EL (cell line): ENCODE measurements around the gene C2CD4D.
A peak's percentile ranks its signal among the peaks of the same experiment; 100 is the strongest.
"Not testable (repeated sequence)": the region's sequence is repeated elsewhere in the genome, so short reads cannot be mapped to it uniquely, and the experiment has no call there.

Experiments used
- DNase-seq: peaks from one replicate; pipeline ENCODE4 v3.0.0-alpha.2; 2016

C2CD4D gene

GRCh38 chr1:151839457-151840403 lies at the start of gene C2CD4D:
Gene C2CD4D (minus strand): TSS chr1:151839820. CDS start chr1:151838989, 831 bp downstream.
- no peak for DNase-seq

GRCh38 chr1:151888972-151889570 lies 49.5 kb upstream of the C2CD4D start:
- no peak for DNase-seq

GRCh38 chr1:151887028-151887427 lies 47.4 kb upstream of the C2CD4D start:
- DNase-seq = peak; percentile 43

- no peak for DNase-seq
Observed at GRCh38 chr1:151885479-151885878, 45.9 kb upstream of the C2CD4D start.

- DNase-seq = not testable (repeated sequence)
Observed at GRCh38 chr1:151884879-151885278, 45.3 kb upstream of the C2CD4D start.

- not testable (repeated sequence) for DNase-seq
Observed at GRCh38 chr1:151884445-151884844, 44.8 kb upstream of the C2CD4D start.

GRCh38 chr1:151883898-151884297 lies 44.3 kb upstream of the C2CD4D start:
- not testable (repeated sequence) for DNase-seq

DNA sequence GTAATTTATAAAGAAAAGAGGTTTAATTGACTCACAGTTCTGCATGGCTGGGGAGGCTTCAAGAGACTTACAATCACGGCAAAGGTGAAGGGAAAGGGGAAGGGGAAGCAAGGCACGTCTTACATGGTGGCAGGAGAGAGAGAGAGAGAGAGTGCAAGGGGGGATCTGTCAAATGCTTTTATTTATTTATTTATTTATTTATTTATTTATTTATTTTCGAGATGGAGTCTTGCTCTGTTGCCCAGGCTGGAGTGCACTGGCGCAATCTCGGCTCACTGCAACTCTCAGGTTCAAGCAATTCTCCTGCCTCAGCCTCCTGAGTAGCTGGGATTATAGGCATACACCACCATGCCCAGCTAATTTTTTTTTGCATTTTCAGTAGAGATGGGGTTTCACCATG lies 43.3 kb upstream of the C2CD4D start:
- not testable (repeated sequence) for DNase-seq

DNA sequence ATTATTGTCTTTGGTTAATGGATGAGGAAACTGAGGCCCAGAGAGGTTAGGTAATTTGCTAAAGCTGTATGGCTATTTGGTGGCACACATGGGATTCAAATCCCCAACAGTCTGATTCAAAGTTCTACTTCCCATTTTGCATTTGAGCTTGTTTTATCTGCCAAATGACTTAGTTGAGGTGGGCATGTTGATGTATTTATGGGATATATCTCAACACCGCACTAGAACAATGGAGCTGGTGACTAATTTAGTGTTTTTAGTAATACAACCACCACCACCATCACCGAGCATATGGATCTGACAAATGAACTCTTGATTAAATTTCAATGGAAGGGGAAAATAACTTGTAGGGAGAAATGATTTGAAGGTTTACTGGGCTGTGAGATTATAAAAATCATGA lies 42.8 kb upstream of the C2CD4D start:
- no peak for DNase-seq

- no peak for DNase-seq
Observed at GRCh38 chr1:151881479-151881878, 41.9 kb upstream of the C2CD4D start.

GRCh38 chr1:151875419-151876097 lies 35.9 kb upstream of the C2CD4D start:
- no peak for DNase-seq

DNA sequence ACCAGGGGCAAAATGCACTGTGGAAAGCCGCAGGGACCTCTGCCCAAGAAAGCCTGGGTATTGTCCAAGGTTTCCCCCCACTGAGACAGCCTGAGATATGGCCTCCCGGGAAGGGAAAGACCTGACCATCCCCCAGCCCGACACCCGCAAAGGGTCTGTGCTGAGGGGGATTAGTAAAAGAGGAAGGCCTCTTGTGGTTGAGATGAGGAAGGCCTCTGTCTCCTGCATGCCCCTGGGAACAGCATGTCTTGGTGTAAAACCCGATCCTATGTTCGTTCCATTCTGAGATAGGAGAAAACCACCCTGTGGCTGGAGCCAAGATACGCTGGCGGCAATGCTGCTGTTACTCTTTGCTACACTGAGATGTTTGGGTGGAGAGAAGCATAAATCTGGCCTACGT lies 33.2 kb upstream of the C2CD4D start:
- not testable (repeated sequence) for DNase-seq

DNA sequence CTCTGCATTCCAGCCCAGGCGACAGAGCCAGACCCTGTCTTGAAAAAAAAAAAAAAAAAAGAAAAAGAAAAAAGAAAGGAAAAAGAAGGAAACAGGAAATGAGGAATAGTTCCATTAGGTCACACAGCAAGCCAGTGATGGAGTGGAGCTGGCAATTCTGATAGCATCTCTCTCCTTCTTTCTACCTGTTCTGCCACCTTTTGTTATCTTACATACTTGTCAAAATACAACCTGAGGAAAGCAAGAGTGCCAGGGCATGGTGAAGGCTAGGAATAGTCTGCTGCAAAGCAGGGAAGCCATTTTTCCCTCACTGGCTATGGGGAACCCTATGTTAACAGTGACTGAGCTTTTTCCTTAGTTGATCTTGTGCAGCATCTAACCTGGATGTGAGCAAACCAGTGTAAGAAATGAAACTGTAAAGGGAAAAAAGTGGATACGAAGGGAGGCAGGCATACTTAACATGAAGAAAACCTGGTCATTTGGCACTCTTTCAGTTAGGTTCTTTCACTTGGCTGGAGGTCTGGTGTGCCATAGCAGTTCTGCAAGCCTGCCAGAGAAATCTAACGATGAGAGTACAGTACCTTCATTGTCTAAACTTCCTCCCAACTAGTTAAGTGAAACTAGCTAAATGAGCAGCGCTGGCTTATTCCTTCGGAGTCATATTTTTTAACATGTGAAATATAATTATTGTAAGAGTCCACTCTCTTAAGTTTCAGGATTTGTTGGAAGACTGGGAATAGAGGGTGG lies 31.8 kb upstream of the C2CD4D start:
- no peak for DNase-seq

- no peak for DNase-seq
Observed at GRCh38 chr1:151868486-151868885, 28.9 kb upstream of the C2CD4D start.

DNA sequence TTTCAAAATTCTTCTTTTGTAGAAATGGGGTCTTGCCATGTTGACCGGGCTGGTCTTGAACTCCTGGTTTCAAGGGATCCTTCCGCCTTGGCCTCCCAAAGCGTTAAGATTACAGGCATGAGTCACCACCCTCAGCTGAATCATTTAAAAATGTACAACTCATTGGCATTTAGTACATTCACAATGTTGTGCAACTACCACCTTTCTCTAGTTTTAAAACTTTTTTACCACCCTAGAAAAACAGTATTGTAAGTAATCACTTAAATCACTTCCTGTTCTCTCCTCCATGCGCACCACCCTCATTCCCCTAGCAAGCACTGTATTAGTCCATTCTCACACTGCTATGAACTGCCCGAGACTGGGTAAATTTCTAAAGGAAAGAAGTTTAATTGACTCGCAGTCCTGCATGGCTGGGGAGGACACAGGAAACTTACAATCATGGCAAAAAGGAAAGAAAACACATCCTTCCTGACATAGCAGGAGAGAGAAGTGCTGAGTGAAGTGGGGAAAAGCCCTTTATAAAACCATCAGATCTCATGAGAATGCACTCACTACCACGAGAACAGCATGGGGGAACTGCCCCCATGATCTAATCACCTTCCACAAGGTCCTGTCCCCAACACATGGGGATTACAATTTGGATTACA lies 28.3 kb upstream of the C2CD4D start:
- DNase-seq = peak; percentile 75

DNA sequence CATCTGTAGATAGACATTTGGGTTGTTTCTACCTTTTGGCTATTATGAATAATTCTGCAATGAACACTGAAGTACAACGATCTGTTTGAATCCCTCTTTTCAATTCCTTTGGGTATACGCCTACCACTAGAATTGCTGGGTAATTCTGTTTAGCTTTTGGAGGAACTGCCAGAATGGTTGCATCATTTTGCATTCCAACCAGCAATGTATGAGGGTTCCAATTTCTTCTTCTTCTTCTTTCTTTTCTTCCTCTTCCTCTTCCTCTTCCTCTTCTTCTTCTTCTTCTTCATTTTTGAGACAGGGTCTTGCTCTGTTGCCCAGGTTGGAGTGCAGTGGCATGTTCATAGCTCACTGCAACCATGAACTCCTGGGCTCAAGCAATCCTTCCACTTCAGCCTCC lies 27.7 kb upstream of the C2CD4D start:
- DNase-seq = no peak

DNA sequence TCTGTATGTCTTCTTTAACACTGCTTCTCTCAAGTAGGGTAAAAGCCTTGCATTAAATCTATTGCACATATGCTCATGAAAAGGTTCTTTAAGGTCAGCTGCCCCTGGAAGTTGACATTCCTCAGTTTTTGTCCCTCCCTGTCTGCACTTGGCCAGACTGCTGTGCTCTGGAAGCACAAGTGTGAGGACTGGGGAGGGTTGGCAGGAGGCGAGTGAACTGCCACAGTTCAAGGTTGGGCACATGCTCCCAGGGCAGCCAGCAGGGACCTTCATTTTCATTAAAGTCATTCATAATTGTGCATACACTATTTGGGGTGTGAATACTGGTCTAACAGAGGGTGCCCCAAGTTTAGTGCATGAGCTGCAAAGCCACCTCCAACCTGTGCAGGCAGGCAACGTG lies 24.8 kb upstream of the C2CD4D start:
- DNase-seq = no peak

DNA sequence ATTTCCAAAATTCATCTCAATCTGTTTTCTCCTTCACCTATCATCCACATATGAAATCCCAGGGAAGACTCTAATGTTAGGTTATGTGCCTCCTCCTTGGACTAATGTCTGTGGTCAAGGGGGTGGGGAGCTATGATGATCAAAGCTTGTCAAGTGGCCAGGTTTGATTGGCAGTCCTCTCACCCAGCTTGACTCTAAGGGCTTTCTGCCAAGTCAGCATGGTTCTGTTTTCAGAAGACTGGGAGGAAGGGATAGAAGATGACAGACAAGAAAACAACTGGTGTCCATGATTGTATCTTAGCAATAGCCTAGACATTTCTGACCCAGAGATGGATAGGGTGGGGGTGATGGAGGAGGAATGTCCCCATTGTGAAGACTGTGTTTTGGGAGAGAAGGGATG lies 23.0 kb upstream of the C2CD4D start:
- no peak for DNase-seq

GRCh38 chr1:151860504-151861187 lies 21.0 kb upstream of the C2CD4D start:
- no peak for DNase-seq

DNA sequence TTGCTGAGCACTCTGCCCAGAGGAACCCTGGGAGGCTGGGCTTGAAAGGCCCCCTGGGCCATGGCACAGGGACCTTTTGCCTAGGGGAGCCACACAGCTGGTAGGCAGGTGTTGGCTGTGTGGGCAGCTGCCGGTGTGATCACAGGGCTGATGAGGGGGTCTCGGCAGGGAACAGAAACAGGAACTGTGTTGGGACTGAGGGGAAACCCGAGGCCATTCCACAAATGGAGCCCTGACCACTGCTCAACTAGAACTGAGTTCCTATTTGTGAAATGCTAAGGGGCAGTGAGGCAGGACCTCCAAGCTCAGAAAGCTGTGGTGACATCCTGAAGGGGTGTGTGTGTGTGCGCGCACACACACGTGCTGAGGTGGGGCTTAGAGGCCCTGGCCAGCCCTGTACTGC lies 20.3 kb upstream of the C2CD4D start:
- DNase-seq = no peak

DNA sequence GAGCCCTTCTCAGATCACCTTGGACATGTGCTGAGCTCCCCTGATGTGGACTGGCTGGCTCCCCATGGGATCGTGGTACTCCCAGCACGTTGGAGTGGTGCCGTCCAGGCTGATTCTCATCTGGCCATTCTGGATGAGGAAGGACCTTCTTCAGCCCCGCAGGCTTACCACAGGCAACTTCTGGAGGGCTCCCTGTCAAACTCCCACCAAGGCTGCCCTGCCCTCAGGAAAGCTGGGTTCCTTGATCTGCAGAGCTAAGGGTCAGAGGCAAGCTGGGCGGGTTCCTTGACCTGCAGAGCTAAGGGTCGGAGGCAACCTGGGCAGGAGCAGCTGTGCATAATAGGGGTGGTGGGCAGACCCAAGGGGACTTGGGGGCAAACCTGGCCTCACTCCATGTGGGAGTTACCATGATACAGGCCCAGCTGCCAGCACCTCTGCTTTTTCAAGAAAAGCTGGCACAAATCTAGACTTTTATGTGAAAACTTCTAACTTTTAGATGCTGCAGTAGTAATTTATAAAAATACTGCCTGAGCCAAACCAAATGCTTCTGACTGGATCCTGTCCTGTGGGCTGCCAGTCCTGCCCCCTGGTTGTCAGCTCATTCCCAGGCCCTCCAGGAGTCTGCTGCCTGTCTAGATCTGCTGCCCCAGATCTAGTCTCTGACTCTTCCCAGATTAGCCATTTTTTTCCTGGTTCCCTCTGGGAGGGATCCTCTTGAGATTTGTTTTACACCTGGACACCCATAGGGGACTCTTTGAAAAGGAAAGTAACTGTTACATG lies 19.5 kb upstream of the C2CD4D start:
- DNase-seq = no peak
